ENCODE measurements around the gene GSN. TPM values are rescaled to one million over a fixed set of nuclear protein-coding genes. Genes with fewer than 3 reads are reported as not detected.

Gene GSN
- total and polyA plus RNA-seq, 2 of the 8 experiments (the other 6 are each of a cell fraction or from before 2014, with no cell fraction given): 52.3 to 94.5 TPM

DNA sequence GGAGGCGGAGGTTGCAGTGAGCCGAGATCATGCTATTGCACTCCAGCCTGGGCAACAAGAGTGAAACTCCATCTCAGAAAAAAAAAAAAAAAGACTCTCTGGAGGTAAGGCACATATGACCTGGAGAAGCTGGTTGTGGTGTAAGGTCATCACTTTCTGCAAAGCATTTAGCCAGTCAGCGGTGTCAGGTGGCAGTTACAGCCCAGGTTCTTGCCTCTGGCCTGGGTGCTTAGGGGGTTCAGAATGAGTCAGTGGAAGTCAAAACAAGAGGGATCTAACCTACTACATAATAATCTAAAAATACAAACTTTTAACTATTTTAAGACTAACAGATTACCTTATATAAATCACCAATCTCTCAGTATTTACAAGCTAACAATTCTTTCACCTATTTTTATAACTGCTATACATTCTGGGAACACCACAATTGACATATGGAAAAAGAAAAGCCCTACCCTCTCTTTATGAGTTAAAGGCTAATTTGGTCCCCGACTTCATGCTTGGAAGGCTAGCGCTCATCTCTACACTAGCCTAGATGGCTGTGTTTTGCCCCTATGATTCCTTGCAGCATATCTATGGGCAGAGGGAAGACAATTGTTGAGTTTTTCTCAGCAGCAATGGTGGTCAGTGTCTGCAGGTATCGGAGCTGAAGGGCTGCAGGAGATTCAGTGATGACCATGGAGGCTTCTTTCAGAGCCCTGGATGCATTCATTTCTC is 72.9 kb downstream of the GSN start:
- ChIA-PET POLR2A (ENCODE audit: partially characterized antibody) (interaction anchor here (0.6 kb wide), 1 partner anchor 304 kb away, joined by 3 read pairs; no protein-coding TSS in a partner anchor), CTCF (ENCODE audit: partially characterized antibody) (interaction anchor here (1.2 to 9.4 kb wide), 7 partner anchors 12 to 128 kb away, joined by 3 to 59 read pairs (median 8); no protein-coding TSS in a partner anchor)
- Histone ChIP-seq H2BK120ac (replicated peaks; ENCODE audit: low read depth, low read length) (no peak overlapping the region), H3K4me1 (replicated peaks in 1 of 4; ENCODE audit: control insufficient read depth in 3 of 4, insufficient read depth in 4 of 4, low read length in 3 of 4) (no peaks in the 10 kb centered on the region), H2BK15ac (ENCODE audit: low read length) (no peak overlapping the region), H3K79me2 (ENCODE audit: control insufficient read depth in 1 of 2, insufficient read depth in 2 of 2, low read length in 2 of 2) (no peaks in the 10 kb centered on the region), H2BK20ac (ENCODE audit: low read length) (no peak overlapping the region), H3K4ac (replicated peaks; ENCODE audit: insufficient read length, low read depth, low read length) (peak overlapping the region; percentile 16), H3K36me3 (ENCODE audit: control insufficient read depth in 2 of 4, insufficient read depth in 4 of 4, low read length in 3 of 4) (peaks cover 0 to 30% (median under 1%) of the 10 kb centered on the region in 4 experiments; a peak in 4 of 8 replicates), H3K18ac (ENCODE audit: extremely low read depth, low read length) (no peak overlapping the region), H3K56ac (replicated peaks; ENCODE audit: insufficient read length, low read depth, low read length) (no peak overlapping the region), H3K23me2 (ENCODE audit: low read depth, low read length) (no peaks in the 10 kb centered on the region), H3K4me2 (ENCODE audit: insufficient read depth in 1 of 2, low read depth in 2 of 2, low read length in 2 of 2) (no peak overlapping the region), H4K91ac (replicated peaks; ENCODE audit: insufficient read length, low read length) (no peak overlapping the region), H3K79me1 (ENCODE audit: low read depth, low read length) (no peaks in the 10 kb centered on the region), H4K20me1 (replicated peaks in 1 of 2; ENCODE audit: control insufficient read depth in 1 of 2, insufficient read depth in 2 of 2, low read length in 2 of 2) (no peaks in the 10 kb centered on the region), H3K14ac (ENCODE audit: insufficient read length) (no peak overlapping the region), H2AFZ (ENCODE audit: low read length) (no peak overlapping the region), H2BK12ac (ENCODE audit: low read depth, low read length) (no peak overlapping the region), H3K9ac (replicated peaks in 1 of 4; ENCODE audit: extremely low read depth in 1 of 4, low read depth in 3 of 4, low read length in 3 of 4) (no peak overlapping the region), H3K23ac (ENCODE audit: insufficient read length) (no peak overlapping the region), H3K27ac (ENCODE audit: low read depth, low read length) (no peak overlapping the region), H3K27me3 (replicated peaks in 1 of 4; ENCODE audit: control insufficient read depth in 3 of 4, extremely low read depth in 1 of 4, insufficient read depth in 3 of 4, low read length in 3 of 4) (no peaks in the 10 kb centered on the region), H3K9me3 (ENCODE audit: insufficient read depth in 2 of 2, low read depth in 1 of 2, low read length in 1 of 2) (no peaks in the 10 kb centered on the region), H4K8ac (ENCODE audit: extremely low read depth, insufficient read depth, low read length) (no peak overlapping the region), H4K5ac (ENCODE audit: insufficient read length, low read depth, low read length) (no peak overlapping the region), H2BK5ac (ENCODE audit: low read depth, low read length) (no peak overlapping the region), H3K4me3 (ENCODE audit: extremely low read depth in 1 of 4, insufficient read depth in 2 of 4, low read depth in 3 of 4, low read length in 4 of 4) (no peak overlapping the region), H2AK5ac (ENCODE audit: low read depth, low read length) (no peak overlapping the region)
- 88% methylated on average over 6 of the region's 6 CpGs; no CpG with 5 or more reads in 1 of the 2 experiments for WGBS, 2 experiments (ENCODE audit: extremely low coverage in 1 of 2, insufficient coverage in 1 of 2, insufficient read length in 1 of 2, insufficient replicate concordance in 2 of 2, low coverage in 1 of 2, low lambda C conversion rate in 2 of 2, missing lambda C conversion rate in 1 of 2)
- FAIRE-seq: no peak
- no peak for DNase-seq (ENCODE audit: low read depth in 1 of 2, low spot score in 2 of 2)
- TF ChIP-seq USF2 (IDR thresholded peaks at IDR 0.05; ENCODE audit: low read length) (no peak), PHF8 (conservative IDR thresholded peaks at IDR 0.05; ENCODE audit: low read depth, low read length) (no peak), JUND (IDR thresholded peaks at IDR 0.05; ENCODE audit: low read length) (no peak), EP300 (IDR thresholded peaks at IDR 0.05; ENCODE audit: borderline replicate concordance in 1 of 2, low read depth in 2 of 2, low read length in 2 of 2) (no peak), RXRA (IDR thresholded peaks at IDR 0.05; ENCODE audit: insufficient read depth, low read depth, low read length) (no peak)

Data from H1 (cell line).